Astrocyte of the cerebellum (primary cell): Measurements from ENCODE around the gene SMOC2.

Experiments
- DNase-seq: peaks from one replicate; pipeline ENCODE4 v3.0.0-alpha.2; 2011; ENCODE audit warnings: low read depth
- H3K4me3 ChIP-seq: 2 replicates; pipeline ENCODE4 v1.5.1; 2011; ENCODE audit warnings: mild to moderate bottlenecking, low read depth, low read length, moderate library complexity
- in situ Hi-C: cut with HindIII; loops from 2 replicates; pipeline ENCODE4 v1.10.0; 2017; ENCODE audit warnings: low sequenced_read_pairs
- TF ChIP-seq, protein P1 (sequence below): IDR thresholded peaks from 2 replicates; pipeline ENCODE4 v1.5.1; 2012; ENCODE audit warnings: low read length, low read depth, moderate library complexity, mild to moderate bottlenecking; ENCODE audit errors: missing control alignments

The SMOC2 gene

DNA sequence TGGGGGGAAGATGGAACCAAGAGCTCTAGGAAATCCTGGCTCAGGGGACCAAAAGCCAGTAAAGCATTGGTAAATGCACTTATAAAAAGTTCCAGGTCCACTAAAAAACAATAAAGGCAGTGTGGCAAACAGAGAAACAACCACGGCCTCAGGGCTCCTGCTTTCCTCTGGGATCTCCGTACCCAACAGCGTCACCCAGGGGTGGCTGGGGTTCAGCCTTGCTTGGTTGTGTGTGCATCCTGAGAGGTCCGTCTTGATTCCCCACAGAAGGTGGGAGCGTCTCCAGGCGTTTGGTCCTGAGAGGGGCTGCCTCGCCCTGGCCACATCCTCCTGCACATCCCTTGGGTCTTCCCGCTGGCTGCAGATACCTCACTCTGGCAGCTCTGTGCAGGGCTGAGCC, 60.6 kb downstream of the SMOC2 start:
- DNase-seq, result no peak
- H3K4me3 ChIP-seq, result no peak overlapping the region
- in situ Hi-C loops, result no loop called here
- TF ChIP-seq, protein P1, sequence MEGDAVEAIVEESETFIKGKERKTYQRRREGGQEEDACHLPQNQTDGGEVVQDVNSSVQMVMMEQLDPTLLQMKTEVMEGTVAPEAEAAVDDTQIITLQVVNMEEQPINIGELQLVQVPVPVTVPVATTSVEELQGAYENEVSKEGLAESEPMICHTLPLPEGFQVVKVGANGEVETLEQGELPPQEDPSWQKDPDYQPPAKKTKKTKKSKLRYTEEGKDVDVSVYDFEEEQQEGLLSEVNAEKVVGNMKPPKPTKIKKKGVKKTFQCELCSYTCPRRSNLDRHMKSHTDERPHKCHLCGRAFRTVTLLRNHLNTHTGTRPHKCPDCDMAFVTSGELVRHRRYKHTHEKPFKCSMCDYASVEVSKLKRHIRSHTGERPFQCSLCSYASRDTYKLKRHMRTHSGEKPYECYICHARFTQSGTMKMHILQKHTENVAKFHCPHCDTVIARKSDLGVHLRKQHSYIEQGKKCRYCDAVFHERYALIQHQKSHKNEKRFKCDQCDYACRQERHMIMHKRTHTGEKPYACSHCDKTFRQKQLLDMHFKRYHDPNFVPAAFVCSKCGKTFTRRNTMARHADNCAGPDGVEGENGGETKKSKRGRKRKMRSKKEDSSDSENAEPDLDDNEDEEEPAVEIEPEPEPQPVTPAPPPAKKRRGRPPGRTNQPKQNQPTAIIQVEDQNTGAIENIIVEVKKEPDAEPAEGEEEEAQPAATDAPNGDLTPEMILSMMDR, result no peak

DNA sequence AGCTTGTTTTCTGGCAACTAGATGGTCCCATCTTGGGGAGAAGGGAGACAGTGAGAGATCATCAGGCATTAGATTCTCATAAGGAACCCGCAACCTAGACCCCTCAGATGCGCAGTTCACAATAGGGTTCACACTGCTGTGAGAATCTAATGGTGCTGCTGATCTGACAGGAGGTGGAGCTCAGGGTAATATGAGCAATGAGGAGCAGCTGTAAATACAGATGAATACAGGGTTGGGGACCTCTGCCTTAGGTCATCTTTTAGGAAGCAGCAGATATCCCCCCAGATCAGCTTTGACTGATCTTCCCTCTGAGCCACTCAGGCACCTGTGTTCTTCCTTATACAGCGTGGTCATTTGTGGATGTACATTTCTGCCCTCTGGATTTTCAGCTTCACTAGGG, 63.4 kb downstream of the SMOC2 start:
- TF ChIP-seq, protein P1, result no peak

DNA sequence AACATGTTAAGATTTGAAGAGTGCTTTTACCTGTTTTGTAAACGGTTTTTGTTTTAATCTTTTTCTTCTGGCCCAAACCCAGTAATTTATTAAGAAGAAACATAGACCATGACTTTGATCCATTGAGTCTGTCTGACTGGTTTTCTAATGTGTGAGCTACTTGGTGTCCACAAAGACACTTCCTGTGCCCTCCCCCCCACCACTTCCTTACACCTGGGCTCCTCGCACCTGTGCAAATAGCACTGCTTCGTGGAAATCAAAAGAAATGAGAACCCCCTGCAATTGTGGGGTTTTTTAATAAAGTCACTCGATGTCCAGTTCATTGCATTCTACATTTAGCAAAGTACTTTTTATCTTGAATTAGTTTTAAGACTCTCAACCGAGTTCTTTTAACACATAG, 65.5 kb downstream of the SMOC2 start:
- no peak for DNase-seq
- no peak overlapping the region for H3K4me3 ChIP-seq
- TF ChIP-seq, protein P1, result no peak
- in situ Hi-C loops, result no loop called here

More for the DNA sequence above, 63.4 kb downstream of the SMOC2 start:
- in situ Hi-C loops, result no loop called here
- no peak overlapping the region for H3K4me3 ChIP-seq
- no peak for DNase-seq

DNA sequence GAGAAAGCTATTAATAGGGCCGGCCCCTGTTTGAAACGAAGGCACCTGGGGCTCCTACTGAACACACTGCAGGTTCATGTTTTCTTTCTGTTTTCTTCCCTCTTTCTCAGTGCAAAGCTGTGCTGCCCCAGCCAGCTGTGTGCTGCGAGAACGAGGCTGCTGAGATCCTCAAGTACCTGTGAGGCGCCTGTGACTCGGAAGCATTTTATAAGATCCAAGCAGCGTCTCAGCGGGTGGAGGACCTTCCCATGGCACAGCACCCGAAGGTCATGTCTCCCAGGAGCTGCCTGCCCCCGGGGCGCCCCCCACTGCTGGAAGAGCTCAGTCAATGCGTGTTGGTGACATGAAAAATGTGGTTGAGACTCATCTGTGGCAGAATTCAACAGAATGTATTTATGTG, 66.3 kb downstream of the SMOC2 start:
- in situ Hi-C loops, result no loop called here
- DNase-seq, result no peak
- H3K4me3 ChIP-seq, result no peak overlapping the region
- TF ChIP-seq, protein P1, result no peak

- TF ChIP-seq, protein P1, result no peak
- H3K4me3 ChIP-seq, result no peak overlapping the region
- in situ Hi-C loops, result no loop called here
- no peak for DNase-seq
These were observed 66.7 kb downstream of the SMOC2 start for GRCh38 chr6:168507730-168508129.

GRCh38 chr6:168508903-168509302, 67.9 kb downstream of the SMOC2 start:
- in situ Hi-C loops, result no loop called here
- DNase-seq, result no peak
- H3K4me3 ChIP-seq, result no peak overlapping the region
- TF ChIP-seq, protein P1, result no peak

DNA sequence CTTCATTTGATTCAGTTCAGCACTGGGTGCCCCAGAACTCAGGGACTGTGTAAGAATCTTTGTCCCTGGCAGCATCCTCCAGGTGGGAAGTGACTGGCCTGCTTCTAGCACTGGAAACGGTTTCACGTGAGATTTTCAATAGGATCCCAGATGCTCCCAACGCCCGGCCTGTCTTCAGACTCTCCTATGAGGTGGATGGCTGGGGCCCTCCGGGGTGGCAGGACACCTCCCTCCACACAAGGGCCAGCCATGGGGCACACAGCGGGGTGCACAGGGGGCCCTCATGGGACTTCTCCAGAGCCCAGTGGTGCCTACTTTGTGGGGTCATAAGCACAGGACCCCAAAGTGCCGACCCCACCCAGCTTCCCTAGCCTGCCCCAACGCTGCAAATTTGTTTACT, 72.8 kb downstream of the SMOC2 start:
- TF ChIP-seq, protein P1, result no peak
- no peak overlapping the region for H3K4me3 ChIP-seq
- no peak for DNase-seq
- in situ Hi-C loops, result loop anchor here (5.0 kb wide), 1 partner anchor 64 kb away; no protein-coding TSS in a partner anchor
